NCI-H187 treated with DMSO at 0.1 percent for 48 hours (cell line): ENCODE data around the gene PKIG.

ENCODE experiments used
- DNase-seq: peaks from one replicate; lab custom pipeline; 2025; lab: John Stamatoyannopoulos, UW

The PKIG gene

GRCh38 chr20:44662261-44662660 is 79.9 kb downstream of the PKIG start:
- DNase-seq, result no peak

- no peak for DNase-seq
Measured at GRCh38 chr20:44664131-44664530, 81.8 kb downstream of the PKIG start.

- no peak for DNase-seq
Measured at GRCh38 chr20:44666066-44666465, 83.7 kb downstream of the PKIG start.
